HEK293T (cell line): ENCODE results near the gene MARCHF4.

Source experiments
- CTCF ChIA-PET: fragments of 350-600 bp; formaldehyde crosslinking; extraction: SDS; loops from one replicate; lab custom pipeline; 2021; ENCODE audit warnings: antibody characterized with exemption, inconsistent platforms; lab: Yijun Ruan, JAX
- POLR2A ChIA-PET: fragments of 350-600 bp; formaldehyde crosslinking; extraction: SDS; loops from one replicate; lab custom pipeline; 2020; ENCODE audit warnings: antibody characterized with exemption, inconsistent platforms; lab: Yijun Ruan, JAX
- DNase-seq: peaks from one replicate; pipeline ENCODE4 v3.0.0; 2012; ENCODE audit warnings: mixed read lengths; ENCODE audit errors: extremely low spot score
- ARNT ChIP-seq: fragments of 450-650 bp; IDR thresholded peaks from 2 replicates; pipeline ENCODE4 v1.6.1; 2017; ENCODE audit warnings: mild to moderate bottlenecking
- BHLHE40 ChIP-seq: fragments of 450-650 bp; IDR thresholded peaks from 2 replicates; pipeline ENCODE4 v1.6.1; 2016; ENCODE audit warnings: mild to moderate bottlenecking, moderate library complexity, borderline replicate concordance
- CTBP1 ChIP-seq: fragments of 450-650 bp; IDR thresholded peaks from 2 replicates; pipeline ENCODE4 v1.6.1; 2016; ENCODE audit warnings: borderline replicate concordance
- ELF4 ChIP-seq: fragments of 450-650 bp; IDR thresholded peaks from 2 replicates; pipeline ENCODE4 v1.6.1; 2017; ENCODE audit warnings: antibody characterized with exemption
- FOXA1 ChIP-seq: fragments of 450-650 bp; IDR thresholded peaks from 2 replicates; pipeline ENCODE4 v1.6.1; 2016; ENCODE audit warnings: mild to moderate bottlenecking
- FOXK2 ChIP-seq: fragments of 450-650 bp; IDR thresholded peaks from 2 replicates; pipeline ENCODE4 v1.6.1; 2016; ENCODE audit warnings: mild to moderate bottlenecking
- FOXM1 ChIP-seq: fragments of 450-650 bp; IDR thresholded peaks from 2 replicates; pipeline ENCODE4 v1.6.1; 2017; ENCODE audit warnings: mild to moderate bottlenecking, borderline replicate concordance
- HDGF ChIP-seq: fragments of 450-650 bp; IDR thresholded peaks from 2 replicates; pipeline ENCODE4 v1.6.1; 2017; ENCODE audit warnings: antibody characterized with exemption, borderline replicate concordance
- L3MBTL2 ChIP-seq: fragments of 450-650 bp; conservative IDR thresholded peaks from 2 replicates; pipeline ENCODE4 v1.6.1; 2016; ENCODE audit warnings: mild to moderate bottlenecking
- LEF1 ChIP-seq: fragments of 450-650 bp; IDR thresholded peaks from 2 replicates; pipeline ENCODE4 v1.6.1; 2017; ENCODE audit warnings: mild to moderate bottlenecking, borderline replicate concordance
- NFRKB ChIP-seq: fragments of 450-650 bp; IDR thresholded peaks from 2 replicates; pipeline ENCODE4 v1.6.1; 2016; ENCODE audit warnings: mild to moderate bottlenecking, moderate library complexity
- PKNOX1 ChIP-seq: fragments of 450-650 bp; IDR thresholded peaks from 2 replicates; pipeline ENCODE4 v1.6.1; 2016
- SP1 ChIP-seq: fragments of 450-650 bp; IDR thresholded peaks from 2 replicates; pipeline ENCODE4 v1.6.1; 2017
- SUZ12 ChIP-seq: fragments of 450-650 bp; IDR thresholded peaks from 2 replicates; pipeline ENCODE4 v1.6.1; 2016; ENCODE audit warnings: mild to moderate bottlenecking
- TARDBP ChIP-seq: fragments of 450-650 bp; IDR thresholded peaks from 2 replicates; pipeline ENCODE4 v1.6.1; 2016
- ZNF384 ChIP-seq: fragments of 450-650 bp; IDR thresholded peaks from 2 replicates; pipeline ENCODE4 v1.6.1; 2016

MARCHF4 gene

DNA sequence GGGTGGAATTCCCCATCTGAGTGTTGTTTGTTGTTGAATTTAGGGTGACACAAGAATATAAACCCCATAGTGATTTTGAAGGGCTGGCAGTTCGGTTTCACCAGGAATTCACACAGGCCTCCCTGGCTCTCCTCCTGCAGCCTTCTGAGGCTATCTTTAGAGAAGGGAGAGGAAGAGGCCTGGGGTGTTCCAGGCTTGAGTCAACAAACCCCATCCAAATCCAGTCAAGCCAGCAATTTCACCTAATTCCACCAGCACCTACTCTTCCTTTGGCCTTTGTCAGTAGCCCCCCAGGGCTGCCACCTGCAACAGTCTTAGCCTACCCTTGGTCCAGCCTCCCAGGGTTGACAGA lies 32.0 kb downstream of the MARCHF4 start:
- TF ChIP-seq LEF1 (no peak), L3MBTL2 (no peak), HDGF (no peak)
- CTCF ChIA-PET: no interaction called here
- no peak for DNase-seq
- POLR2A ChIA-PET: no interaction called here

GRCh38 chr2:216339456-216340279 lies 32.6 kb downstream of the MARCHF4 start:
- ChIA-PET POLR2A (no interaction called here), CTCF (no interaction called here)
- TF ChIP-seq ZNF384 (no peak), CTBP1 (no peak), PKNOX1 (peak; percentile 47)
- peak; percentile 31 for DNase-seq

- DNase-seq: no peak
- CTCF ChIA-PET: no interaction called here
- POLR2A ChIA-PET: no interaction called here
- no peak for TF ChIP-seq SUZ12
- no peak for TF ChIP-seq FOXK2
- no peak for TF ChIP-seq BHLHE40
- TF ChIP-seq HDGF: no peak
- no peak for TF ChIP-seq SP1
- no peak for TF ChIP-seq FOXM1
- no peak for TF ChIP-seq FOXA1
- no peak for TF ChIP-seq TARDBP
- no peak for TF ChIP-seq NFRKB
- no peak for TF ChIP-seq ZNF384
- no peak for TF ChIP-seq PKNOX1
- no peak for TF ChIP-seq LEF1
- TF ChIP-seq CTBP1: no peak
- TF ChIP-seq ELF4: no peak
- TF ChIP-seq ARNT: no peak
- TF ChIP-seq L3MBTL2: no peak
Observed at GRCh38 chr2:216335252-216335651, 37.0 kb downstream of the MARCHF4 start.

DNA sequence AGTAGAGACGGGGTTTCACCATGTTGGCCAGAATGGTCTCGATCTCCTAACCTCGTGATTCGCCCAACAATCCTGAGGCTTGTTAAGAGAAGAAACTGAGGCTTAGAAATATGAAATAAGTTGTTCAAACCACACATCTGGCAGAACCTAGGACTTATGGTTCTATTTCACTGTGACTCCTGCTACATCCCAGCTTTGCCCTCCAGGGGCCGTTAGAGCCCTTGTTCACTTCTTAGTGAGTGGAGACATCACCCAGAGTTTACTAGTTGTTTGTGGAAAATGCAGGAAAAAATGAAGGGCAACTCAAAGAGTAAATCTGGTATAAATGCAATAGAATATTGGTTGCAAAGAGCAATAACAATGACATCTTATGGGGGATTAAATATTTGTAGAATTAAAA lies 43.9 kb downstream of the MARCHF4 start:
- TF ChIP-seq SP1: no peak
- no peak for TF ChIP-seq ZNF384
- no peak for TF ChIP-seq LEF1
- TF ChIP-seq ELF4: no peak
- no peak for TF ChIP-seq CTBP1
- TF ChIP-seq FOXA1: no peak
- no peak for TF ChIP-seq PKNOX1
- no peak for TF ChIP-seq NFRKB
- no peak for TF ChIP-seq FOXK2
- TF ChIP-seq TARDBP: no peak
- no peak for TF ChIP-seq SUZ12
- no peak for TF ChIP-seq L3MBTL2
- TF ChIP-seq HDGF: no peak
- TF ChIP-seq BHLHE40: no peak
- CTCF ChIA-PET: no interaction called here
- POLR2A ChIA-PET: no interaction called here
- no peak for DNase-seq

GRCh38 chr2:216327447-216327935 lies 44.8 kb downstream of the MARCHF4 start:
- DNase-seq: no peak
- CTCF ChIA-PET: no interaction called here
- POLR2A ChIA-PET: no interaction called here
- no peak for TF ChIP-seq L3MBTL2
